Skeletal muscle satellite cell (primary cell): ENCODE data around the gene EZR.

Source experiments
- H3K27me3 ChIP-seq: 2 replicates; pipeline ENCODE4 v1.7.0; 2013; ENCODE audit warnings: low read length; ENCODE audit not compliant: control insufficient read depth, insufficient read depth
- H3K36me3 ChIP-seq: 2 replicates; pipeline ENCODE4 v1.7.0; 2013; ENCODE audit warnings: mild to moderate bottlenecking, control low read depth, low read length; ENCODE audit not compliant: insufficient read depth
- H3K4me1 ChIP-seq: 2 replicates; pipeline ENCODE4 v1.7.0; 2013; ENCODE audit warnings: low read length; ENCODE audit not compliant: control insufficient read depth, insufficient read depth
- H3K4me2 ChIP-seq: 2 replicates; pipeline ENCODE4 v1.7.0; 2013; ENCODE audit warnings: mild to moderate bottlenecking, low read length
- H3K4me3 ChIP-seq: 2 replicates; pipeline ENCODE4 v1.7.0; 2013; ENCODE audit warnings: low read length
- H3K9ac ChIP-seq: 2 replicates; pipeline ENCODE4 v1.7.0; 2013; ENCODE audit warnings: mild to moderate bottlenecking, low read depth, low read length, moderate library complexity
- H3K9me3 ChIP-seq: replicated peaks from 2 replicates; pipeline ENCODE4 v1.7.0; 2013; ENCODE audit warnings: mild to moderate bottlenecking, control low read depth, low read length

Gene EZR

DNA sequence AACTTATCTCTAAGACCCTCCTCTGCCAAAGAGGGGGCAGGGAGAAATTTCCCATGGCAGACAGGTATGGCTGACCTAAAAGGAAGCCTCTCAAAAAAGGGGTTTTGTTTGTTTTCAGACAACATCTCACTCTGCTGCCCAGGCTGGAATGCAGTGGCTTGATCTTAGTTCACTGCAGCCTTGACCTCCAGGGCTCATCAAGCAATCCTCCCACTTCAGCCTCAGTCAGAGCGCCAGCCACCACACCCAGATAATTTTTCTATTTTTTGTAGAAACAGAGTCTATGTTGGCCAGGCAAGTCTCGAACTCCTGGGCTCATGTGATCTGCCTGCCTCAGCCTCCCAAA, 3.8 kb downstream of the EZR start:
- Histone ChIP-seq H3K9ac (peak overlapping the region; percentile 83), H3K9me3 (no peaks in the 10 kb centered on the region), H3K27me3 (no peaks in the 10 kb centered on the region), H3K4me2 (peak overlapping the region; percentile 83), H3K4me1 (peaks cover 46% of the 10 kb centered on the region), H3K36me3 (peaks cover 22% of the 10 kb centered on the region), H3K4me3 (peak overlapping the region; percentile 82)

DNA sequence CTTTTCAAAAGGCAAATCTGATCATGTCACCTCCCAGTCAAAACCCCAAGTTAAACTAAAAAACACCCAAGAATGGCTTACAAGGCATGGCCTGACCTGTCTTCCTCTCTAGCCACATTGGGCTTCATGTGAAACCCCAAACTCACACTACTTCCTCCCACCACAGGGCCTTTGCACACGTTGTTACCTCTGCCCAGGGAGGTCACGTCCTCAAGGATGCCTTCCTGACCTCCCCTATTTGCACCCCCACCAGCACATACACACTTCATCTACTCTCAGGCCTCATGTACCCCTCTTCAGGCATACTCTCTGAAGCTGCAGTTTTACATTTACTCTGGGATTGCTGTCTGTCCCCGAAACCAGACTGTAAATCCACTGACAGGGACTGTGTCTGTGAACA, 6.1 kb downstream of the EZR start:
- H3K36me3 ChIP-seq = peaks cover 36% of the 10 kb centered on the region
- H3K9me3 ChIP-seq = no peaks in the 10 kb centered on the region
- no peak overlapping the region for H3K9ac ChIP-seq
- H3K4me3 ChIP-seq = no peak overlapping the region
- peaks cover 47% of the 10 kb centered on the region for H3K4me1 ChIP-seq
- H3K4me2 ChIP-seq = no peak overlapping the region
- no peaks in the 10 kb centered on the region for H3K27me3 ChIP-seq

DNA sequence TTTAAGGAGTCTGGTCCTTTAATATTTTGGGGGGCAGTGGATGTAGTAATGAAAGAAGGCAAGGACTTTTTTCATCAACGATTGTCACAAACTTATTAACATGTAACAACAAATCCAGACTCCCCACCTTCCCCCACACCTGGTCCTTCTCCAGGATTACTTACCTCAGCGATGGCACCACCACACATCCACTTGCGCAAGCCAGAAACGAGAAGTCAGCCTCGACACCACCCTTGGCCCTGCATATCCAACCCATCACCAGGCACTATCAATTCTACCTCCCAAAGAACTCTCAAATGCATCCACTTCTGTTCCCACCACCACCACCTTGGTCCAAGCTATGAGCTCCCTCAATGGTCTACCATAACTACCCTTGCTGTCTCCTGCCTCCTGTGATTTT, 6.6 kb downstream of the EZR start:
- H3K4me3 ChIP-seq = no peak overlapping the region

DNA sequence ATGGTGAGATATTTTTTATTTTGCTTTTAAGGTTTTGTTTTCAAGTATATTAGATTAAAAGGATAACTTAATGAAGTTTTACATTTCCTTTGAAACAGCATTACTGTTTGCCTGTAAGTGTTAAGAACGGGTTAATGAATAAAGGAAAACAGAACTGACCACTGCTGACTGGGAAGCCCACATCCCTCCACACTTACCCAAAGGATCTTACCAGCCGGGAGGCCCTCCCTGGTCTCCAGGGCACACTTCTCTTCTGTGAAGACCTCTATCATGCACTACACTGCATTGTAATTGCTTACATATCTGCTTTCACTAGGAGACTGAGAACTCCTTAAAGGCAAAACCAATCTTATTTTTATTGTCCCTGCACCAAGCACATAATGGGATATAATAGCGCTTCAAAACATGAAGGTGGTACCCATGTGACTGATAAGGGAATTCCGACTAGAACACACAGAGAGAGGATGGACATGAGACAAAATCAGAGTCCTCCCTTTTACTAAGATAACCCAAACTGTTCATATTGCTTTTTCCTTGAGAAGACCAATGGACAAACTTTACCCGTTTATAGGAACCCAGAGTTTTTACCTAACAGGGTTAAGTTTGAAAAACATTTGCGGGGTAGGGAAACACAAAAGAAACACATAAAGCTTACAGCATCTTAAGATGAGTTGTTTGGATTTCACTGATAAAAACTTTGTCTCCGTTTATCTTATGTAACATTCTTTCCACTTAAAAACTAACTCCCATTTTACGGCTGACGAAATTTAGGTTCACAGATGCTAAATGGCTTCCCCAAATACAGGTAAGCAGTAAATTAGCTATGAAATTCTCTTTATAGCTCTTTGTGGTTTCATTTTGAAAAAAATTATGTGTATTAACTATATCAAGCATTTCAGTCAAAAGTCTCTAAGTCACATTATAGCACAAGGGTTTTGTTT, 8.7 kb downstream of the EZR start:
- Histone ChIP-seq H3K36me3 (peaks cover 41% of the 10 kb centered on the region), H3K9ac (no peak overlapping the region), H3K27me3 (no peaks in the 10 kb centered on the region), H3K9me3 (no peaks in the 10 kb centered on the region), H3K4me1 (peaks cover 45% of the 10 kb centered on the region), H3K4me2 (peak overlapping the region; percentile 1), H3K4me3 (no peak overlapping the region)

More for the DNA sequence above, 6.6 kb downstream of the EZR start:
- Histone ChIP-seq H3K9ac (no peak overlapping the region), H3K9me3 (no peaks in the 10 kb centered on the region), H3K36me3 (peaks cover 40% of the 10 kb centered on the region), H3K4me2 (no peak overlapping the region), H3K27me3 (no peaks in the 10 kb centered on the region), H3K4me1 (peaks cover 47% of the 10 kb centered on the region)

DNA sequence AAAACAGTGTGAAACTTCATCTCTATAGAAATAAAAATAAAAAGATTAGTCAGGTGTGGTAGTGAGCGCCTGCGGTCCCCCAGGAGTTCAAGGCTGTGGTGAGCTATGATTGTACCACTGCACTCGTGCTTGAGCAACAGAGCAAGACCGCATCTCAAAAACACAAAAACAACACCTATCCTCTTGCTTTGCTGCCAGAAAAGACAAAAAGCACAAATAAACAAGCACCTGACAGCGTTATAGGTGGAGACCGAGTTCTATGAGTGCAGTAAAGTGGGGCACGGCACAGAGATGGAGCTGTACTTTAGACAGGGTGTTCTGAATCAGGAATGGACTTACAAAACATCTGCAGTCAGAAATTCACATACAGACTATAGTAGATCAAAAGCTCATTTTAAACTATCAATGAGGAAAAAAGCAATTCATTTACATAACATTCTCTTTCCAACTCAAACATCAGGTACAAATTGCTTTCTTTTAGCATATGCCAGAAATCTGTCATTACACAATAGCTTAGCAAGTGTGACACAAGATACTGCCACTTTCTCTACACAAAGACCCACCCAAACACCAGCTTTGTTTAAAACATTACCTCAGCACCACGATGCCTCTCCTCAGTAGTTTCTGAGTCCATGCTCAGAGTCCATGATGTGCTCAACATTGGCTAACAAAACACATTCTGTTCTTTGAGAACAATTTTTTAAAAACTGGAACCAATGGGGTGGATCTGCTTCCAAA, 10.1 kb downstream of the EZR start:
- H3K4me1 ChIP-seq = peaks cover 34% of the 10 kb centered on the region
- no peak overlapping the region for H3K4me2 ChIP-seq
- H3K36me3 ChIP-seq = peaks cover 39% of the 10 kb centered on the region
- H3K9me3 ChIP-seq = no peaks in the 10 kb centered on the region
- no peak overlapping the region for H3K9ac ChIP-seq
- H3K4me3 ChIP-seq = no peak overlapping the region
- no peaks in the 10 kb centered on the region for H3K27me3 ChIP-seq

DNA sequence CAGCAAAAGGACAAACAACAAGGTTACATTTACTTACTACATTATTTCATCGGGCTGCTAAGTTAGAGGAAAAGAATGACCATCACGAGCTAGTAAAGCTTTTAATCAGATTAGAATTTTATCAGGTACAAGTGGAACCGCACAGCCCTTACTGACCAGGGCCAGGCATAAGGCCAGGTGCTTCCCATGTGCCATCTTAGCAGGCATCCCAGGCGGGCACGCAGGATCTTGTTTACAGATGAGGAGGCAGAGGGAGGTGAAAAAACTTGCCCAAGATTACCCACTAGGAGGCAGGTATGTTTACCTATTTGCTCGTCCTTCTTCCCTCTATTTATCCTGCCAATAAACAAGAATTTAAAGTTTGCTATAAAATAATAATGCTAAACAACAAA, 10.7 kb downstream of the EZR start:
- no peak overlapping the region for H3K4me3 ChIP-seq
- H3K4me1 ChIP-seq = peaks cover 33% of the 10 kb centered on the region
- H3K36me3 ChIP-seq = peaks cover 33% of the 10 kb centered on the region
- H3K9me3 ChIP-seq = no peaks in the 10 kb centered on the region
- H3K9ac ChIP-seq = no peak overlapping the region
- H3K27me3 ChIP-seq = no peaks in the 10 kb centered on the region
- no peak overlapping the region for H3K4me2 ChIP-seq

DNA sequence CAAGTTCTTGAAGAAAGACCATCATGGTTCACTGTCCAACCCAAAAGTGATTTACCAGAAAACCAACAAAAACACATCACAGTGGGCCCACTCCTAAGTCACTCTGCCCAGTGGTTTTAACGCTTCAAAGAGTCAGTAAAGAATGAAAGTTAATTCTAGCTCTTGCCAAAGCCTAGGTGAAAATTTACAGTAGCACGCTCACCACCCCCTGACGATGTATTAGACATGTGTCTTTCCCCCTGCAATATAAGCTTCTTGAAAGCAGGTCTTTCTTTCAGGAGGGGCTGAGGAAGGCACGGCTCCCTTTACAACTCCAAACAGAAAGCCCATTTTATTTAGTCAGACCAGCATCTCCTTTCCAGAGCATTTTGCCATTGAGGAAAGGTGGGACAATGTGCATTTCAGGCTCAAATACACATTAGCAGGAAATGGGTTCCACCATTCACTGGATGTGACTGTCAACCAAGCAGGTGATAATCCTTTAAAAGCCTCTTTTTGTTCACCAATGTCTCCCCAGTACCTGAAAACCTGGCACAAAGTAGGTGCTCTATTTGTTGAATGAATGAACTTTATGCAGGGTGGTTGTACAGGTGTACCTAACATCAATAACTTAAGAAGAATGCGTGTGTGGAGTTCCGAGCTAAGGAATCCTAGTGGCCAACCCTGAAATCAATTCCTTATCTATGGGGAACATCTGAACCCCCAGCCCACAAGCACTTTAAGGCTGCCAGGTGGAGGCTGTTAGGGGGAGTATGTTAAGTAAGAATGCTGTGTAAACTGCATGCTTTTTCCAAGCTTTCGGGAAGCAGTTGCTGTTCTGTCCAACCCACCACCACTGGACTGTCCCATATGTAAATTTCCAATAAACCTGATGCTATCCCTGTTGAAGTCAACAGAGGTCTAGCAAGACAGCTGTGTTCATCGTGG, 11.4 kb downstream of the EZR start:
- Histone ChIP-seq H3K9me3 (no peaks in the 10 kb centered on the region), H3K4me1 (peaks cover 32% of the 10 kb centered on the region), H3K36me3 (peaks cover 27% of the 10 kb centered on the region)

DNA sequence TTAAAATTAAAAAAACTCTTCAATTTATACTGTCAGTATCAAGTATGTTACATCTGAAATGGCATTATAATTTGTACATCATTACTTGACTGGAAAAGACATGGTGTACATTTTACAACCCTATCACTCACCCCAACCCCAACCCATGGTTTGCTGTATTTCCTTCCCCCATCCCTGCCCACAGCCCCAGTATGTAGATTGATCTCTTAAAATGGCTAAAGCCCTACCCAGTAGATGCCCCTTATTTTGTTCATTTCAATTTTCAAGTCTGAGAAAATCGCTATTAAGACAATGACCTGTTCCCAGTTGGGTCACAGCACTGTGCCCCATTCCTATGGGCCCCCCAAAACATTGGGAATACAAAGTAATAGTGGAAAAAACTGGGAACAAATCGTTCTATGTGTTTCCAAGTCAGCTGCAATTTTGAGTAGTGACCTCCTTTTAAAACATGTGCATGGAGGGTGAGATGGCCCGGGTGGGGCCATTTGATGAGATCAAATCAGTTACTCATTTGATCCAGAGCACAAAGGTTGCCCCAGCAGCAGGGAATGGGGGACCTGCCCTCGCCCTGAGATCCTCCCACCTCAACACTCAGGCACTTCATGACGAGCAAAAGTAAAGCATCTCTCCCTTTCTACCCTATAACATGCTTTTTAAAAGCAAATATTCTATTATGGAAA, 13.3 kb downstream of the EZR start:
- Histone ChIP-seq H3K9ac (no peak overlapping the region), H3K4me1 (peaks cover 42% of the 10 kb centered on the region), H3K4me2 (no peak overlapping the region), H3K27me3 (no peaks in the 10 kb centered on the region), H3K36me3 (peaks cover 21% of the 10 kb centered on the region), H3K9me3 (no peaks in the 10 kb centered on the region), H3K4me3 (no peak overlapping the region)

More for the DNA sequence above, 11.4 kb downstream of the EZR start:
- Histone ChIP-seq H3K27me3 (no peaks in the 10 kb centered on the region), H3K4me2 (no peak overlapping the region), H3K9ac (no peak overlapping the region), H3K4me3 (no peak overlapping the region)

DNA sequence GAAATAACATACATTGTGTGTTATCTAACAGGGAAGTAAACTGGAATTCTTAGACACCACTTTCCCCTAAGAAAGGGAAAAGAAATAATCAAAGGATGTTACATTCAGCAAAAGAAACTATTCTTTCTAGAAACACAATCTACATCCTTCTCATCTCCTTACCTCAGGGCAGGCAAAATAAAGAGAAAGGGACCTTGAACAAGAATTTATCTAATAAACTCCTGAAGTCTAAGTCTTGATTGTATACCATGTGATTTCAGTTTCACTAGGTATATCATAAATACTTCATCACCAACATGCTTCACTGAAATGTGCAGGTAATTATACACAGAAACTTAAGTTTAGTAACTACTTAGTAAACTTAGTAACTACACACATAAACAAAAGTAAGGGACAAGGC, 15.0 kb downstream of the EZR start:
- H3K27me3 ChIP-seq = no peaks in the 10 kb centered on the region
- no peak overlapping the region for H3K4me2 ChIP-seq
- H3K9me3 ChIP-seq = no peaks in the 10 kb centered on the region
- peaks cover 47% of the 10 kb centered on the region for H3K4me1 ChIP-seq
- peaks cover 14% of the 10 kb centered on the region for H3K36me3 ChIP-seq
- H3K9ac ChIP-seq = peak overlapping the region; percentile 33
- H3K4me3 ChIP-seq = no peak overlapping the region

DNA sequence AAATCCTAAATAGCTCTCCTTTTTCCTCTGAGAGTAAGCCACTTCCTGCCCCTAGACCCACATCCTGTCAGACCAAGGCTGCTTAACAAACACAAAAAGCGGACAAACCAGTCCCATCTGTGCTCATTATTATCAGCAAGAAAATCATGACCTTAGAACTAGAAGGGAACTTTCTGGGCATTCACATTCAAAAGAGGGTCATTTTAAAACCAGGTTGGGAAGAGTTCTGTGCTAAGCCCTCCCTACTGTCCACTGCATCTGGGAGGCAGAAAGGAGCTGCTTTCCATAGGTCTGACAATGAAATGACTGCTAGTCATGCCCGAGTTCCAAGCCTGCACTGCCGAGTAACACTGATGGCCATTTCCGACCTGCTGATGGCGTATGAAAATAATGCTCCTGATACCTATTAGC, 15.4 kb downstream of the EZR start:
- Histone ChIP-seq H3K9ac (peak overlapping the region; percentile 33), H3K4me1 (peaks cover 50% of the 10 kb centered on the region)

More for the DNA sequence above, 15.4 kb downstream of the EZR start:
- H3K27me3 ChIP-seq = no peaks in the 10 kb centered on the region
- no peaks in the 10 kb centered on the region for H3K9me3 ChIP-seq
- peaks cover 10% of the 10 kb centered on the region for H3K36me3 ChIP-seq
- H3K4me2 ChIP-seq = peak overlapping the region; percentile 46
- H3K4me3 ChIP-seq = no peak overlapping the region
